GM21423 (cell line): ENCODE measurements around the gene RAB11FIP5.
A peak's percentile ranks its signal among the peaks of the same experiment; 100 is the strongest.

Experiments used
- ATAC-seq: cut with Tn5 transposase; IDR thresholded peaks from one replicate; pipeline ENCODE4 v1.9.1; 2021; ENCODE audit warnings: mild to moderate bottlenecking, moderate library complexity; ENCODE audit not compliant: unreplicated experiment

The RAB11FIP5 gene

DNA sequence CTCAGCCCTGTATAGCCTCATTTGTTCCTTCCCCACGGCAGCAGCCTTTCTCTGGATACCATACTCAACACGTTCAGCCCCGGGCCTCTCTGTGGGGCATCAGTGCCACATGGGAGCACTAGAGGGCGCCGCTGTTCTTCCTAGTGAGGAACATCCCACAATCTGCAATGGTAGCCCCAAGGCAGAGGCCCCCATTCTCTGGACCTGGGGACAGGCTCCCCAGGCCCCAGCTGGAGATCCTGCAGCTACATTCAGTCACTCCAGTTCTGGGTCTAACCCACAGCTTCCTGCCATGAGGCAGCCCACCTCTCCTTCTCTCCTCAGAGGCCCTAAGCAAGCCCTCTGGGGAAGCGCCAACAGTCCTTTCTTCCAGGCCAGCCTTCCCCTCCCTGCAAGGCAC lies 27.1 kb downstream of the RAB11FIP5 start:
- ATAC-seq = peak; percentile 83

DNA sequence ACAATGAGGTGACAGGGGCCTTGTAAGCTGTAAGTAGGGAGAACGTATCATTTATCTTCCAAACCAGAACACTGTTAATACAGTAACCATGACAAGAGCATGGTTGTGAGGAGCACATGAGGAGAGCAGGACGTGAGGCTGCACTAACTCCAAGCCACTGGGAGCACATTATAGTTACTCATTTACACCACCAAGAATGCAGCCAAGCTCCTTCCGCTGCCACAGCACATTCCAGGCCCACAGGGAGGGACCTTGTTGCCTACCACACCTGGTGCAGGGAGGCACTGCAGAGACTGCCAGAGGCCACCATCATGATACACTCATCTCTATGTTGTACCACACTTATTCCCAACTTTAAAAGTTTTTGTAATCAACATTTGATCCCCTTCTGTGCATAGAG lies 27.8 kb downstream of the RAB11FIP5 start:
- no peak for ATAC-seq

DNA sequence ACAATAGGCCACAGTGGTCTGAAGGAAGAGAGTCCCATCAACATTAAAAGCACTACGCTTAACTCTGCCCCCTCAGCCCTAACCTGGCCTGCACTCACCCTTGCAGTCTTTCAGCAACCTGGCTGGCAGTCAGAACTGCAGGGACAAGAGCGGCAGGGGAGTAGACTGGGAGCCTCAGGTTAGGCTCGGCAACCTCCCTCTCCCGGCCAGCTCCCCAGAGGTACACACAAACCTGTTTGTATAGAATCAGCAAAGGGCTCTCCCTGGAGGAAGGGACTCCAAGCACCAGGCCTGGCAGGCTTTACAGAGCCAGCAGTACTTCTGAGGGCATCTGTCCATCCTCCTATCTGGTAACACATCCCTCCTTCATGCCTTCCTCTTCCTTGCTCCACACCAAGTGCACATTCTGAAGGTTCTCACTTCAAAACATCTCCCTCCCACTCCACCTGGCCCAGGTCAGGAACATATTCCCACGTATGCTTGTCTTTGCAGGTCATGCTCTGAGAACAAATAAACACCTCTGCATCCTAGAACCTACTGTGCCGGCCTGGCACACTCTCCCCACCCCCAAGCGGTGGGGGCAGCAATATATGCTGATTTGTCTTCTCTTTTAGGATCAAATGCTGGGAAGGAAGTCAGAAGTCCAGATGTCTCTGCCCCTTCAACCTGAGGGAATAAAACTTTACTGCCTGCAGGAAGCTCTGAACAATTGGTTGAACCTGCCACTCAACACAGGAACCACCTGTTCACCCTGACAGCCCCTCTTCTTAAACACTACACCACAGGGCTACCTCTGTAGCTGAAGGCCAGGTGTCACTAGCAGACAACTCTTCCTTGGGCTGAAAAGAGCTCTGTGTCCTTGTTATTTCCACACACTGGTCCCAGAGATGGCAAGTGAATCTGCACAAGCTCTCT lies 28.6 kb downstream of the RAB11FIP5 start:
- ATAC-seq = no peak

DNA sequence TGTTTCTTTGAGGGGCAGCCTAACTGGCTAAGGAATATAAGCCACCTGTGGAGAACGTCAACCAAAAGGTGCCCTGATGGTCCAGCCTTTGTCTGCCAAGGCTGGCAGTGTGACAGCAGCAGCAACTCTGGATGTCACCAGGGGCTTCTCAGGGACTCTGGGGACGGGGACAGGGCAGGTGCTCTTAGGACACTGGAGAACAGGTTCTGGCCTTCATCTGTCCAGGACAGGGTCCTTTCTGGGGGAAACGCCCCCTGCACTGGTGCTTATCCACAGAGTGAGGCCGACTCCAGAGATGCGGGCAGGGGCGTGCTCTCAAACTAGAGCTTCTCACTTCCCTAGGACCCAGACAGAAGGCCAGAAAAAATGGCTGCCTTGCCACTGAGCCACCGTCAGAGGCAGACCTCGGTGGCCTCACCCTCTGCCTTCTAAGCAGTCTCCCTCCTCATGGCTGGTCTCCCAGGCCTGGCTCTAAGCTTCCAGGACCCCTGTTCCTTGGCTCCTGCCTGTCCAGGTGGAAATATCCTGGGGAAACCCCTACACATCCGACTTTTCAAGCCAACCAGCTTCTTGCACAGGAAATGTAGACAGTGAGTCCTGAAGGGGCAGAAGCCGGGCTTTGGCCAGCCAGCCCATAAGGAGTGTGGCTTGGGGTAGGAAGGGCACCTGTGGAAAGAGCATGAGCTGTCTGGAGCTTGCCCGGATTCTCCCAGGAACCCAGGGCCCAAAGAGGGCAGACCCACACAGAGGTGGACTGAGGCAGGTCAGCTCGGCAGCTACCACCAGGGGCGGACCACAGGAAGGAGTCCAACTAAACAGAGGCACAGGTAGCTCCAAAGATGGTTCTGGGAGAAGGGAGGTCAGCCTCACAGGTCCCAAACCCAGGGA lies 30.0 kb downstream of the RAB11FIP5 start:
- no peak for ATAC-seq

DNA sequence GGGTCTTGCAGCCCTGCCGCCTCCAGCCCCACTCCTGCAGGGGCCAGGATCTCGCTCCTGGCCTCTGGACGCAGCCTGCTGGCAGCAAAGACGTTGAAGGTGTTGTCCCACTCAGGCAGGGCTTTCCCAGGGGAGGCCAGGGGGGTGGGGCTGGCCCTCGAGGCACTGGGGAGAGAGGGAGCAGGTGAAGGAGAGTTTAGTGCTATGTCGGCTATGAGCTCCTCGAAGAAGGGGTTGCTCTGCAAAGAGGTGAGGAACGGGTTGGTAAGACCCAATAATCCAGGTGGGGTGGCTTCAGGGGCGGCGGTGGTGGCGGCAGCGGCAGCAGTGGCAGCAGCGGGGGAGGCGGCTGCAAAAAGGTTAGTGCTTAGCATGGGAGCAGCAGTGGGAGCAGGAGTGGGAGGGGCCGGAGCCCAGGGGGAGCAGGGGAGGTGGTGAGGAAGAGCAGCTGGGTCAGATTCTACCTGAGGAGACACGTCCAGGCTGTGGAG lies 31.5 kb downstream of the RAB11FIP5 start:
- ATAC-seq = no peak

DNA sequence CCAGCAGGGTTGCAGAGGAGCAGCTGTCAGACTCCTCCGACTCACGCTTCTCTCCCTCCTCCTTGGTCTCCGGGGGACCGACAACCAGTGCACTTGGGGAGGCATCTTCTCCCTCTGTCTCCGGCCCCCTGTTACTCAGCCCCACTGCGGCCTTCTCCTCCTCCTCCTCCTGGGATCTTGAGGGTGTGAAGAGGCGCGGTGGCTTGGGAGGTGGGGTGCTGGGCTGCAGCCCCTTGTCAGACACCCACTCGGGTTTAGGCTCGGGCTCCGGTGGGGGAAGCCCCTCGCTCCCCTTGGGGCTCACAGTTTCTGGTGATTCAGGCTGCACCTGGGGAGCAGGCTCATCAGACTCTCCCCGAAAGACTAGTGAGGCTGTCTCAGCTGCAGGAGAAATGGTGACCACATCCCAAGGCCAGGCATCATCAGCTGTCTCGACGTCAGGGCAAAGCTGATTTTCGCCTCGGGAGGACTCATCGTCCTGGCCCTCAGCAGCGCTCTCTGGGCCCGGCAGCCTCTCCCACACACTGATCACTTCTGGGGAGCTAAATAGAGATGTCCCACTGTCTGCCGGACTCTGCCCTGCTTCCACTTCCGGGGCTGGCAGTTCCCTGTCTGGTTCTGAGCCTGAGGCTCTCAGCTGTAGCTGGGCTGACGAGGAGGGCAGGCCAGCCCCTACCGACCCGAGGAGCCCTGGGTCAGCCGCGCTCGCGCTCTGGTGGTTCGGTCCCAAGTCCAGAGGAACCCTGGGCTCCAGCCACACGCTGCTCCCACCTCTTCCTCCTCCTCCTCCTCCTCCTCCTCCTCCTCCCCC lies 32.2 kb downstream of the RAB11FIP5 start:
- ATAC-seq = no peak

DNA sequence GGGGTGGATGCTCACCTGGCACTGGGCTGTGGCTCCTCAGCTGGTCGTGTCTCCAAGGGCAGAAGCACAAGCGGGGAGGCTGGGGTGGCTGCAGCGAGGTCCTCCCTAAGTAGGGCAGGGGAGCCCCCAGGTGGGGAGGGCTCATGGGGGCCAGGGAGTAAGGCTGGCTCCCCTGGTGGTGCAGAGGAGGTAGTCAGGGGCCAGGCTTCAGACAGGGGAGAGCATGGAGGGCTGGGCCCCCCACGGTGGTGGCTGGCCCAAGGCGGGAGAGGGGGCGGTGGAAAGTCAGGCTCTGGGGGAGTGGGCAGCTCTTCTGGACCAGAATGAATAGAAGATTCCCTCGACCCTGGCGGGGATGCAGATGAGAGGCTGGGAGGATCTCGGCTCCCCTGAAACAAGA lies 33.1 kb downstream of the RAB11FIP5 start:
- no peak for ATAC-seq

DNA sequence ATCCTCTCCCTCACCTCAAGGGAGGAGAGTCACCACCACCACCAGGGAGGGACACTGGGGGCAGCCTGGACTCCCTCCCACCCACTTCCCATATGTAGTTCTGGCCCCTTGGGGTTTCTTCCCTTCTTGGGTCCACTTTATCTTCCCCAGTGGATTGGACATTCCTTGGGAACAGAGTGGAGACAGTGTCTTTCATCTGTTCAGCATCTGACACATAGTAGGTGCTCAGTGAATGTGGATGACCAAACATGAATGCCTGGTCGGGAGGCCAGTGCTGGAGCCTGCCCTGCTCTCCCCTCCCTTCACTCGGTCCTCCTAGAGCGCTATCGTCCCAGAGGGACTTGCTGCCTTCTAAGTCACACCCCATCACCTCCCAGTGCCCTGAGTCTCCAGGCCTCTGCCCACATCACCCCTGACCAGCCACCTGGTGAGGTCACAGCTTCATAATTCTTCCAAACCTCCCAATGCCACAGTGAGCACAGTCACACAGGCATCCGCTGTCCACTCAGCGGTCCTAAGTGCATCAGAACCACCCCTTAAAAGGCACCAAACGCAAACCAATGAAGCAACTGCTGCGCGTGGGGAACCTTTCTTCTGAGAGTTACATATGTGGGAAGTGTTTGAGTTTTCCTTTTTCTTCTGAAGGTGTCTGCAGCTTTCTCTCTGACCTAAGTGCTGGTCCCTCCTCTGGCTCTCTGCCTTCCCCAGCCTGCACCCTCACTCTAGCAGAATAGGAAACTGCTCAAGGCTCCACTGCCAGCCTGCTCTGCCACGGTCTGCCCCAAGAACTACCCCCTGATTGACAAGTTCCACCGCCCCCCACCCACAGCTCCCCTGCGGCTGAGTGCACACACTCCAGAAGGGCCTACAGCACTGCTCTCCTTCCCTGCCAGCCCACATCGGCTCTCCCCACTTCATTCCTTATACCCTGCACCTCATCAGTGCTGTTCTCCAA lies 34.0 kb downstream of the RAB11FIP5 start:
- ATAC-seq = no peak

DNA sequence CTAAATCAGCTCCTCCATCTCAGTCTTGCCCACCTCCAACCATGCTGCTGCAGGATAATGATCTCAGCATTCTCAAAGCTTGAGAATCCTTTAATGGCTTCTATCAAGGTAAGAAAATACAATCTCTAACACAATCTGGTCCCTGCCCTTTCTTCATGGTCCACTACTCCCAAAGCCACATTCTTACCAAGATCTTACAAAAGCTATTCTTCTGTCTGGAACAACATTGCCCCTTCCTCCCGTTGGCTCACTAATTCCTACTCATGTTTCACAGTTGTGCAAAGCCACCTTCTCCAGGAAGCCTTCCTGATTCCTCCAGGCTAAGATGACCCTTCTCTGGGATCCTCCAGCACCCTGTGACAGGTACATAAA lies 35.3 kb downstream of the RAB11FIP5 start:
- ATAC-seq = no peak

DNA sequence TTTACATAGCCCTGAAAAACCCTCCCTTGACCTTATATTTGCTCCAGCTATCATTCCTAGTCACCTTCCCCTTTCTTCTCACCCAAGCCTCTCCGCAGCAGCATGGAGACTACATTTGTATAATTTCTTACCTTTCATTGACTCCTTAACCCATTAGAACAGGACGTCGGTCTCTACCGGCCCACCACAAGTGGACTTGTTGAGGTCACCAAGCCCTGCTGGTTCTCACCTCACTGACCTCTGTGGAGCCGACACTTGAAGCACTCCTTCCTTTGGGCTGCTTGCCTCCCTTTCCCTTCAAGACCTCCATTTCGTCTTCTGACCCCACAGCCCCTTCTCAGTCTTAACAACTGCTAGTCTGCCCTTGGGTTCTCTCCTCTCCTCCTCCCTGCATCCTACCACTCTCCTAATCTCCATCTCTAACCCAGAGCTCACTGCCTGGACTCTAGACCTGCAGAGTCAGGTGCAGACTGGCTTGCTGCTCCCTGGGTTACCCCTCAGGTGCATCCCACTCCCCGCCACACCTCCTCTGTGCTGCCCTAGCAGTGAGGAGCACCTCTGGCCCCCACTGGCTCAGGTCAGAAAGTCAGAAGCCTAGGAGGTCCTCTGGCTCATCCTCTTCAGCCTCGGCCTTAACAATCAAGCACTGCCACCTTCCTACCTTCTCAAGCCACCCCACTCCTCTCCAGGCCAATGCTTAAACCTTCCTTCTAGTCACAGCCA lies 35.9 kb downstream of the RAB11FIP5 start:
- ATAC-seq = no peak

DNA sequence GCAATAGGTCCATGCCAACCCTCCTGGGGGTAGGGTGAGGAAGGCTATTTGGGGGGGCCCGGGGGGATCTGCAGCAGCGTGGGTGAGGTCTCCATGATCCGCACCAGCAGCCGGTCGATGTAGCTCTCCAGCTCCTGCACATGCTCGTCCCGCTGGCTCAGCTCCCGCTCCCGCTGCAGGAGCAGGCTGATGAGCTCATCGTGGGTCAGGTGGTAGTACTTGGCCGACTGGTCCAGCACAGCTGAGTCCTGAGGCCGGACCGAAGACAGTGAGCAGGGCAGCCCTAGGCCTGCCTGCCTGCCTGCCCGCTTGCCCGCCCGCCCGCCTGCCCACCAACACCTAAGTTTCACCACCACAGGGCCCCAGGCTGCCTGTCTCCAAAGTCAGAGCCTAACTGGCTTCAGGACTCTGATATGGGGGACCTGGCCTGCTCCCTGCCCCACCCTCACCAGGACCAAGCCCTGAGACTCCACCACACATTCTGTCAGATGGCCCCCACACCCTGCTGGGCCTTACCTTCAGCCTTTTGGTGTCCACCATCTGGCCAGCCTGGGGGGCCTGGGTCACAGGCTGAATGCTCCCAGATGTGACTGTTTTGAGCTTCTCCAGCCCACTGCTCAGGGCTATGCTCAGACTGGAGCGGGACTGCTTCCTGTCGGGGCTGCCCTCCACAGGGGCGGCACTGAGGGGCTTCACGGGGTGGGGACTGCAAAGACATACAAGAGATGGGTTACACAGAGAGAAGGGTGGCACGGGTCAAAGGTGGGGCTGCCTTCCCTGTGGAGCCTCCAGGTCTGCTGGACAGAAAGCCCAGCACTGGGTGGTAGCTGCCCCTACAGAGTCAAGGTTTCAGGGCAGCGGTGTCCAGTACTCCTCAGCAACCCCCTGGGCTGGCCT lies 37.0 kb downstream of the RAB11FIP5 start:
- no peak for ATAC-seq

DNA sequence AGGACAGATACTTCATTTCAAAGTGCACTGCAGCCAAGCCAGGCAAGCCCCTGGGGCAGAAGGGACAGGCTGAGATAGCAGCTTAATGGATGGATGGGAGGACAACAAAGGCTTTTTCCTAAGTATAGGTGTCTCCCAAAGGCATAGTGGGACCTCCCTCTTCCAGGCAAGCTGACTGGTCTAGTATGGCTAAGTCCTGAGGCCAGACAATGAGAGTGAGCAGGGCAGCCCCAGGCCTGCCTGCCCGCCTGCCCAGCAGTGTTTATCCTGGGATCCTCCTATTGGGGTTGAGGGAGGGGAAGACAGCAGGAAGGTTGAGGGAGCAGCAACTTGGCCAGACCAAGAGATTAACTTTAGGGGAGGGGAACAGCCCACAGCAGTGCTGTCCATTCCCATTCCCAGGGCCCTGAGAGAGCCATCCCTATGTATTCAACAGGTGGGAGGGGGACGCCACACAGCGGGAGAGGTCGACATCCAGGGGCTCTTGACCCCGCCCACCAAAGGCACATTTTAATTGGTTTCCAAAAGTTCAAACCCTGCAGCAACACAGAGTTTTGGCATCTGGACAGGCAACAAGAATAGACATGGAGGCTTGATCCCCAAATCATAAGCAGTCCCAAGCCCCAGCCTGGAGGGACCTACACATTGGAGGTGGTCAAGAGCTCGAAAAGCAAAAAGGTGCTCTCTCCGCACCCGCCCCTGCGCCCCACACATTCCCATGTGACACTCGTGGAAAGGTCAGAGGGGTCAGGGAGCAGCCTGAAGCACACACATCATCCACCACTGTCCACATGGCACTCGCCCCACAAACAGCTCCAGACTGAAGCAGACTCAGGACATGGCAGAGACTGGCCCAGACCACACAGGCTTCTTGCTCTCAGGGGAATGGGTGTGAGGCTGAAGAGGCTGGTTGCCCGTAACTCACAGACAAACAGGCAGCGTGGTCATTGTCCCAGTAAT lies 38.4 kb downstream of the RAB11FIP5 start:
- no peak for ATAC-seq

DNA sequence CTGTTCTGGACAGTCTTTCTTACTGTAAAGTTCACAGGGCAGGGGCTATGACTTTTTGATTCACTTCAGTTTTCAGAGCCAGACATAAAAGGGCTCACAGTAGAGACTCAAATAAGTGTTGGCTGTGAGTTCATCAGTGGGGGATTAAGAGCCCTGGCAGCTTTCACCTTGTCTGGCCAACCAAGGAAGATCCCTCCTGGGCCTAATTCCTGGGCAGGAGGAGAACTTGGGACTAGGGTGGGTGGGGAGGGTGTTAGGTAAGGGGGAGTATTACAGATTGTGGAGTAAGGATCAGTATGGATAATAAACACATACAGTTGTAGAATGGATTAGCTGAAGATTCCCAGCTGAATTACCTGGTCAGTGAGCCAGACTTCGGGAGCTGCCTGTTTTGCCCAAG lies 40.3 kb downstream of the RAB11FIP5 start:
- ATAC-seq = no peak

DNA sequence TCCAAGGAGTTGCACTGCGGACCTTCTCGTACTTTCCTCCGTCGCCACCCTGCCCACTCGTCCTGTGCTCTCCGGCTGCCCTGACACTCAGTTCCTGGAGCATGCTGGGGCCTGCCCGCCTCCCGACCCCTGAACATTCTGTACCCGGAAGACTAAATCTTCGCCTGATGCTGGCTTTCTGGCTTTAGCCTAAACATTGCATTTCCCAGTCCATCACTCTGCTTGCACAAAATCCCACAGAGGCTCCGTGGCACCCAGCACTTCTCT lies 40.7 kb downstream of the RAB11FIP5 start:
- peak; percentile 6 for ATAC-seq

DNA sequence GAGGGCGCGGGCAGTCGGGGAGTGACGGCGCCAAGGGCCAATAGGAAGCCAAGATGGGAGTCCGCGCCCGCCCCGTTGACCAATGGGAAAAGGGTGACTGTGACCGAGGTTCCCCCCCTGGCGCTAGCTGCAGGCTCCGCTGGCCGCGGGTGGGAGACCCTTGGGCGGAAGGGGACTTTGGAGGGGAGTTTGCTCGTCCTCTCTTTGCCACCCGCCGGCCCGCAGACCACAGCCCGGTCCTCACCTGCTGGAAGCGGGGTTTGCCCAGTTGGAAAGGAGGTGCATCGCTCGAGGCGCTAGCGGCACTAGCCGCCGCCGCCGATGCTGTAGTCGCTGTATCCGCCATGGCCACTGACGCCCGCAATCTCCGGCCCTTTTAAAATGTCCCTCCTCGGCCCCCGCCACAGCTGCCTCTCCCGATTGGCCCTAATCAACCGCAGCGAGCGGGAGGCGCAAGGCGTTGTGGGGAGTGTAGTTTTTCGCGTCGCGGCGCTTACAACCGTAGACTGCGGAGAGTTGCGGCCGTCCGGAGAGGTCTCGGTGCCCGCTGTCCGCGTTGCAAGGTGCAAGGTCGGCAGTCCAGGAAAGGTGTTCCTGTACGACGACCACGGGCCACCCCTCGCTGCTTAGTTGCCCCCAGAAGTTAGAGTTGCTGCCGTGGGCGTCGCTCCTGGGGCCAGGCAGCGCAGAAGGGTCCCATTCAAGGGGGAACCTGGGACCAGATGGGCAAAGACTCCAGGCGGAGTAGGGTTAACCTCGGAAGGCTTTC lies 41.2 kb downstream of the RAB11FIP5 start, which contains the start of gene SFXN5:
SFXN5 (minus strand) TSS at position 353 of the 769 bp plus-strand sequence; CDS start at position 346, 7 bp downstream.
- peak; percentile 90 for ATAC-seq

DNA sequence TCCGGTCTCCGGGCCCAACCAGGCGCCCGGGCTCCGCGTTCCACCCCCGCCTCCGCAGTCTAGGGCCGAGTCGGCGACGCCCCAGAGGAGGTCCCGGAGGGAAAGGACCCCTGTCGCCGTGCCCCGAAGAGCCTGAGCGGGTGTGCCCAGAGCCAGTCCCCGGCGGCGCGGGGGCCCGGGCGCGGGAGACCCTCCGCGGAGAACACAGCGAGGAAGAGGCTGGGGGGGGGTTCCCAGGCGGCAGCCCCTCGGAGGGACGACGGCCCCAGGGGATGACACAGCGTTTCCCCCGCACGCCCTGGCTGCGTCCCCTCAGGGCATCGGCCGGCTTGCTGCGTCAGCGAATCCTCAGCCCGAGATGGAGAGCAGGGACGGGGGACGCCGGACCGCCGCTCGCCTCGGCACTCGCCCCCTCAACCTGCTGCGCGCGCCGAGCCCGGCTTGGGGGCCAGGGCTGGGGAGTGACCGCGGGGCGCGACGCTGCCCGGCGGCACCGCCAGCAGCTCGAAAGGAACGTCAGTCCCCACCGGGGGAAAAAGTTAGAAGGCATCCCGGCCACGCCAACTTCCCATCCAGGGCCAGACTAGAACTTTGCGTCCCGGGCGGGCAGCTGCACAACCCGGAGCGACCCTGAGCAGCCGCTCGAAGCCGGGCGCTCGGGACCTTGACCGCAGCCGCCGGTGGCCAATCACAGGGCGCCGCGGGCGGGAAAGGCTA lies 41.9 kb downstream of the RAB11FIP5 start:
- ATAC-seq = peak; percentile 21
